ENCODE results near the gene SORCS1. TPM values are rescaled to one million over a fixed set of nuclear protein-coding genes. Genes with fewer than 3 reads are reported as not detected.

Gene SORCS1
- total RNA-seq, 1 experiment from 2014 or later, result not detected

- no TSS peak for BruUV-seq (replicated peaks)
- no peak overlapping the region for H3K4me3 Mint-ChIP-seq (ENCODE audit: unreplicated experiment)
- POLR2A ChIA-PET, result no interaction called here
- intact Hi-C loops (cut with micrococcal nuclease; ENCODE audit: unreplicated experiment), result no loop called here
- no peaks in the 10 kb centered on the region for H3K36me3 ChIP-seq (ENCODE audit: control insufficient read depth, insufficient read depth, low read length)
- no peak overlapping the region for H3K4me3 ChIP-seq (ENCODE audit: low read depth, low read length)
- H3K4me1 Mint-ChIP-seq (ENCODE audit: low read depth, unreplicated experiment), result no peaks in the 10 kb centered on the region
- no peak for DNase-seq
- TF ChIP-seq CTCF (IDR thresholded peaks at IDR 0.05; ENCODE audit: insufficient read depth in 1 of 2, low read depth in 1 of 2, low read length in 1 of 2, severe bottlenecking in 1 of 2, unreplicated experiment in 1 of 2), result no peak
- H3K27me3 Mint-ChIP-seq (ENCODE audit: insufficient read depth, unreplicated experiment), result no peaks in the 10 kb centered on the region
- CTCF ChIA-PET, result no interaction called here
- H3K27me3 ChIP-seq (replicated peaks; ENCODE audit: control insufficient read depth, insufficient read depth, low read length), result no peaks in the 10 kb centered on the region
- H3K36me3 Mint-ChIP-seq (ENCODE audit: insufficient read depth, unreplicated experiment), result no peaks in the 10 kb centered on the region
- H3K27ac Mint-ChIP-seq (ENCODE audit: unreplicated experiment), result no peak overlapping the region
- H3K9me3 Mint-ChIP-seq (ENCODE audit: unreplicated experiment), result no peaks in the 10 kb centered on the region
- H3K9me3 ChIP-seq, result no peaks in the 10 kb centered on the region
- no peaks in the 10 kb centered on the region for H3K4me1 ChIP-seq
Measured at GRCh38 chr10:106608066-106608465, 556.4 kb downstream of the SORCS1 start.

- Histone ChIP-seq H3K4me1 (no peaks in the 10 kb centered on the region), H3K9me3 (no peaks in the 10 kb centered on the region), H3K4me3 (ENCODE audit: low read depth, low read length) (no peak overlapping the region), H3K36me3 (ENCODE audit: control insufficient read depth, insufficient read depth, low read length) (no peaks in the 10 kb centered on the region), H3K27me3 (replicated peaks; ENCODE audit: control insufficient read depth, insufficient read depth, low read length) (no peaks in the 10 kb centered on the region)
- POLR2A ChIA-PET, result no interaction called here
- no TSS peak for BruUV-seq (replicated peaks)
- no peak for DNase-seq
- no peak overlapping the region for H3K27ac Mint-ChIP-seq (ENCODE audit: unreplicated experiment)
- no peaks in the 10 kb centered on the region for H3K4me1 Mint-ChIP-seq (ENCODE audit: low read depth, unreplicated experiment)
- H3K4me3 Mint-ChIP-seq (ENCODE audit: unreplicated experiment), result no peak overlapping the region
- no peaks in the 10 kb centered on the region for H3K27me3 Mint-ChIP-seq (ENCODE audit: insufficient read depth, unreplicated experiment)
- CTCF ChIA-PET, result no interaction called here
- no peaks in the 10 kb centered on the region for H3K36me3 Mint-ChIP-seq (ENCODE audit: insufficient read depth, unreplicated experiment)
- H3K9me3 Mint-ChIP-seq (ENCODE audit: unreplicated experiment), result no peaks in the 10 kb centered on the region
- TF ChIP-seq CTCF (IDR thresholded peaks at IDR 0.05; ENCODE audit: insufficient read depth in 1 of 2, low read depth in 1 of 2, low read length in 1 of 2, severe bottlenecking in 1 of 2, unreplicated experiment in 1 of 2), result no peak
- intact Hi-C loops (cut with micrococcal nuclease; ENCODE audit: unreplicated experiment), result no loop called here
Measured at GRCh38 chr10:106595281-106595680, 569.2 kb downstream of the SORCS1 start.

DNA sequence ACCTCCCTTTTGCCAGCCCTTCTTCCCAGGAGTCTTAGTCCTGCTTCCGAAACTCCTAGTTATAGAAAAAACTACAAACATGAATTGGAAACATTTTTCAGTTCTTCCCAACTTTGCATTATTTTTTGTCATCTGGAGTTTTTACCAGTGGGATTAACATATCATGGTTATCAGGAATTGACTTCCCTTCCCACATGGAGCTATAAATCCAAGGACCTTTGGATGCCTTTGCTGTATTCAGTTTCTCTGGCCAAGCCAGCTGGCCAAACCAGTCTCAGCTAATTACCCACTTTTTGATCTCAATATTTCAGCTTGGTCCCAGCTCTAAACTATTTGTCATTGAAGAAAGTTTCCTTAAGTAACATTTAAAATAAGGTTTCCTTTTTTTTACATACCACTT lies 570.6 kb downstream of the SORCS1 start:
- H3K27ac Mint-ChIP-seq (ENCODE audit: unreplicated experiment), result no peak overlapping the region
- Histone ChIP-seq H3K27me3 (replicated peaks; ENCODE audit: control insufficient read depth, insufficient read depth, low read length) (no peaks in the 10 kb centered on the region), H3K4me3 (ENCODE audit: low read depth, low read length) (no peak overlapping the region), H3K36me3 (ENCODE audit: control insufficient read depth, insufficient read depth, low read length) (no peaks in the 10 kb centered on the region), H3K4me1 (no peaks in the 10 kb centered on the region), H3K9me3 (no peaks in the 10 kb centered on the region)
- DNase-seq, result no peak
- POLR2A ChIA-PET, result no interaction called here
- TF ChIP-seq CTCF (IDR thresholded peaks at IDR 0.05; ENCODE audit: insufficient read depth in 1 of 2, low read depth in 1 of 2, low read length in 1 of 2, severe bottlenecking in 1 of 2, unreplicated experiment in 1 of 2), result no peak
- intact Hi-C loops (cut with micrococcal nuclease; ENCODE audit: unreplicated experiment), result no loop called here
- no peaks in the 10 kb centered on the region for H3K4me1 Mint-ChIP-seq (ENCODE audit: low read depth, unreplicated experiment)
- BruUV-seq (replicated peaks), result no TSS peak
- CTCF ChIA-PET, result no interaction called here
- no peaks in the 10 kb centered on the region for H3K36me3 Mint-ChIP-seq (ENCODE audit: insufficient read depth, unreplicated experiment)
- H3K9me3 Mint-ChIP-seq (ENCODE audit: unreplicated experiment), result no peaks in the 10 kb centered on the region
- no peaks in the 10 kb centered on the region for H3K27me3 Mint-ChIP-seq (ENCODE audit: insufficient read depth, unreplicated experiment)
- no peak overlapping the region for H3K4me3 Mint-ChIP-seq (ENCODE audit: unreplicated experiment)

Measured in Caco-2 (cell line).